HepG2 (cell line): ENCODE data around the gene HEXIM1. TPM values are rescaled to one million over a fixed set of nuclear protein-coding genes. Genes with fewer than 3 reads are reported as not detected.
A peak's percentile ranks its signal among the peaks of the same experiment; 100 is the strongest.

ENCODE experiments used
- ADNP ChIP-seq: sonication (generic); formaldehyde crosslinking; IDR thresholded peaks from 2 replicates; pipeline ENCODE4 v1.4.0; 2020; ENCODE audit warnings: missing genetic modification reagents
- IKZF4 ChIP-seq: sonication (generic); formaldehyde crosslinking; IDR thresholded peaks from 2 replicates; pipeline ENCODE4 v1.5.1; 2020; ENCODE audit warnings: borderline replicate concordance, mild to moderate bottlenecking, low read depth, missing genetic modification reagents; ENCODE audit errors: not compliant biosample characterization
- IRF2 ChIP-seq: IDR thresholded peaks from 2 replicates; pipeline ENCODE4 v1.6.1; 2018; ENCODE audit warnings: missing genetic modification reagents, missing compliant biosample characterization
- JDP2 ChIP-seq: sonication (generic); formaldehyde crosslinking; IDR thresholded peaks from 2 replicates; pipeline ENCODE4 v1.8.1; 2022; ENCODE audit warnings: missing genetic modification reagents, borderline replicate concordance
- ONECUT2 ChIP-seq: sonication (generic); formaldehyde crosslinking; IDR thresholded peaks from 2 replicates; pipeline ENCODE4 v1.4.0; 2020; ENCODE audit warnings: missing genetic modification reagents
- PAF1 ChIP-seq: IDR thresholded peaks from 2 replicates; pipeline ENCODE4 v1.6.1; 2016; ENCODE audit warnings: missing genetic modification reagents, missing compliant biosample characterization
- RELA ChIP-seq: sonication (generic); formaldehyde crosslinking; IDR thresholded peaks from 2 replicates; pipeline ENCODE4 v1.4.0; 2020; ENCODE audit warnings: missing genetic modification reagents
- SIN3B ChIP-seq: fragments of 150-350 bp; IDR thresholded peaks from 2 replicates; pipeline ENCODE4 v1.6.1; 2014; ENCODE audit warnings: low read length
- ZNF407 ChIP-seq: sonication (generic); formaldehyde crosslinking; IDR thresholded peaks from one replicate; pipeline ENCODE4 v1.5.1; 2020; ENCODE audit warnings: mild to moderate bottlenecking, missing genetic modification reagents; ENCODE audit errors: not compliant biosample characterization
- ZNF644 ChIP-seq: IDR thresholded peaks from 2 replicates; pipeline ENCODE4 v1.6.1; 2016; ENCODE audit warnings: low read depth
- ZNF709 ChIP-seq: sonication (generic); formaldehyde crosslinking; IDR thresholded peaks from 2 replicates; pipeline ENCODE4 v1.5.0; 2020; ENCODE audit warnings: mild to moderate bottlenecking, missing genetic modification reagents
- polyA plus RNA-seq, 8 experiments: library from polyadenylated mRNA; depleted of rRNA in 3 of 8; stranded (reverse) in 7 of 8; unstranded in 1 of 8; fragments of >200 nt; fragmentation: Illumina TruSeq in 4 of 8; extraction: Trizol in 4 of 8; gene quantifications; 2 replicates each; pipeline versions ENCODE4 v1.2.1 to v1.2.3, GENCODE V29; 2011 to 2016; ENCODE audit warnings: low read depth in 4 of 8, missing spikeins in 1 of 8, mixed read lengths in 1 of 8; ENCODE audit not compliant: insufficient read depth in 1 of 8
- total RNA-seq, 5 experiments: library from RNA; depleted of rRNA; stranded (reverse); fragments of >200 nt; fragmentation: Illumina TruSeq; extraction: Trizol; gene quantifications; 2 replicates each; pipeline ENCODE4 v1.2.3, GENCODE V29; 2016; ENCODE audit warnings: low read depth in 1 of 5
- TF ChIP-seq, protein P1 (sequence below): sonication (generic); formaldehyde crosslinking; IDR thresholded peaks from 2 replicates; pipeline ENCODE4 v1.8.0; 2022; ENCODE audit warnings: low read depth, missing genetic modification reagents
- TF ChIP-seq, protein P2 (sequence below), 2 experiments: IDR thresholded peaks; 2 replicates each; pipeline ENCODE4 v1.6.1; 2011 to 2012; ENCODE audit warnings: low read length in 2 of 2, borderline replicate concordance in 1 of 2, low read depth in 1 of 2, mild to moderate bottlenecking in 1 of 2, moderate library complexity in 1 of 2
- TF ChIP-seq, protein P3 (sequence below): sonication (generic); formaldehyde crosslinking; IDR thresholded peaks from 2 replicates; pipeline ENCODE4 v1.8.0; 2022; ENCODE audit warnings: mild to moderate bottlenecking, missing genetic modification reagents

HEXIM1 gene
- total and polyA plus RNA-seq, 2 of the 13 experiments (the other 11 are each of a cell fraction or from before 2014, with no cell fraction given), result 10.5 to 16.6 TPM

GRCh38 chr17:45149037-45149668, 878 bp downstream of the HEXIM1 start (continued):
- TF ChIP-seq, protein P1, sequence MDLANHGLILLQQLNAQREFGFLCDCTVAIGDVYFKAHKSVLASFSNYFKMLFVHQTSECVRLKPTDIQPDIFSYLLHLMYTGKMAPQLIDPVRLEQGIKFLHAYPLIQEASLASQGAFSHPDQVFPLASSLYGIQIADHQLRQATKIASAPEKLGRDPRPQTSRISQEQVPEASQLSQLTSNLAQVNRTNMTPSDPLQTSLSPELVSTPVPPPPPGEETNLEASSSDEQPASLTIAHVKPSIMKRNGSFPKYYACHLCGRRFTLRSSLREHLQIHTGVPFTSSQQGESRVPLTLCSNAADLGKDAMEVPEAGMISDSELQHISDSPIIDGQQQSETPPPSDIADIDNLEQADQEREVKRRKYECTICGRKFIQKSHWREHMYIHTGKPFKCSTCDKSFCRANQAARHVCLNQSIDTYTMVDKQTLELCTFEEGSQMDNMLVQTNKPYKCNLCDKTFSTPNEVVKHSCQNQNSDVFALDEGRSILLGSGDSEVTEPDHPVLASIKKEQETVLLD (CRISPR knock-in tag), result 0 out of 2 replicates have a peak, but pooled peaks have one; percentile 6
- TF ChIP-seq ONECUT2, result no peak
- TF ChIP-seq, protein P2, sequence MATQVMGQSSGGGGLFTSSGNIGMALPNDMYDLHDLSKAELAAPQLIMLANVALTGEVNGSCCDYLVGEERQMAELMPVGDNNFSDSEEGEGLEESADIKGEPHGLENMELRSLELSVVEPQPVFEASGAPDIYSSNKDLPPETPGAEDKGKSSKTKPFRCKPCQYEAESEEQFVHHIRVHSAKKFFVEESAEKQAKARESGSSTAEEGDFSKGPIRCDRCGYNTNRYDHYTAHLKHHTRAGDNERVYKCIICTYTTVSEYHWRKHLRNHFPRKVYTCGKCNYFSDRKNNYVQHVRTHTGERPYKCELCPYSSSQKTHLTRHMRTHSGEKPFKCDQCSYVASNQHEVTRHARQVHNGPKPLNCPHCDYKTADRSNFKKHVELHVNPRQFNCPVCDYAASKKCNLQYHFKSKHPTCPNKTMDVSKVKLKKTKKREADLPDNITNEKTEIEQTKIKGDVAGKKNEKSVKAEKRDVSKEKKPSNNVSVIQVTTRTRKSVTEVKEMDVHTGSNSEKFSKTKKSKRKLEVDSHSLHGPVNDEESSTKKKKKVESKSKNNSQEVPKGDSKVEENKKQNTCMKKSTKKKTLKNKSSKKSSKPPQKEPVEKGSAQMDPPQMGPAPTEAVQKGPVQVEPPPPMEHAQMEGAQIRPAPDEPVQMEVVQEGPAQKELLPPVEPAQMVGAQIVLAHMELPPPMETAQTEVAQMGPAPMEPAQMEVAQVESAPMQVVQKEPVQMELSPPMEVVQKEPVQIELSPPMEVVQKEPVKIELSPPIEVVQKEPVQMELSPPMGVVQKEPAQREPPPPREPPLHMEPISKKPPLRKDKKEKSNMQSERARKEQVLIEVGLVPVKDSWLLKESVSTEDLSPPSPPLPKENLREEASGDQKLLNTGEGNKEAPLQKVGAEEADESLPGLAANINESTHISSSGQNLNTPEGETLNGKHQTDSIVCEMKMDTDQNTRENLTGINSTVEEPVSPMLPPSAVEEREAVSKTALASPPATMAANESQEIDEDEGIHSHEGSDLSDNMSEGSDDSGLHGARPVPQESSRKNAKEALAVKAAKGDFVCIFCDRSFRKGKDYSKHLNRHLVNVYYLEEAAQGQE (IDR thresholded peaks at IDR 0.05; ENCODE audit: borderline replicate concordance in 1 of 2, low read depth in 1 of 2, low read length in 2 of 2), result peak in 1 of 2 experiments; percentile 59; a peak in 1 of 4 replicates
- no peak for TF ChIP-seq RELA (CRISPR knock-in tag)
- no peak for TF ChIP-seq PAF1 (CRISPR knock-in tag)
- TF ChIP-seq ZNF407, result no peak
- no peak for TF ChIP-seq ZNF709 (CRISPR knock-in tag)
- no peak for TF ChIP-seq IKZF4
- TF ChIP-seq SIN3B, result no peak; the same call in 1 of the 2 replicates
- TF ChIP-seq ADNP (CRISPR knock-in tag), result no peak
- peak; percentile 22; the same call in 1 of the 2 replicates for TF ChIP-seq IRF2
- TF ChIP-seq, protein P3, sequence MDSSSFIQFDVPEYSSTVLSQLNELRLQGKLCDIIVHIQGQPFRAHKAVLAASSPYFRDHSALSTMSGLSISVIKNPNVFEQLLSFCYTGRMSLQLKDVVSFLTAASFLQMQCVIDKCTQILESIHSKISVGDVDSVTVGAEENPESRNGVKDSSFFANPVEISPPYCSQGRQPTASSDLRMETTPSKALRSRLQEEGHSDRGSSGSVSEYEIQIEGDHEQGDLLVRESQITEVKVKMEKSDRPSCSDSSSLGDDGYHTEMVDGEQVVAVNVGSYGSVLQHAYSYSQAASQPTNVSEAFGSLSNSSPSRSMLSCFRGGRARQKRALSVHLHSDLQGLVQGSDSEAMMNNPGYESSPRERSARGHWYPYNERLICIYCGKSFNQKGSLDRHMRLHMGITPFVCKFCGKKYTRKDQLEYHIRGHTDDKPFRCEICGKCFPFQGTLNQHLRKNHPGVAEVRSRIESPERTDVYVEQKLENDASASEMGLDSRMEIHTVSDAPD (CRISPR knock-in tag), result peak; percentile 14; the same call in 1 of the 2 replicates
- TF ChIP-seq JDP2 (CRISPR knock-in tag), result no peak
- TF ChIP-seq ZNF644, result no peak
